Liver (tissue), 9 donors: Measurements from ENCODE around the gene MAPK4. TPM values are rescaled to one million over a fixed set of nuclear protein-coding genes. Genes with fewer than 3 reads are reported as not detected.

Experiments
- DNase-seq: peaks from one replicate; pipeline ENCODE4 v3.0.0-alpha.2; 2017; ENCODE audit warnings: low spot score
- H3K27ac ChIP-seq, 2 donors: one replicate each; pipeline ENCODE4 v1.7.0; 2013; ENCODE audit warnings: inconsistent platforms in 2 of 2, low read length in 2 of 2, control low read depth in 1 of 2, low read depth in 1 of 2, mild to moderate bottlenecking in 1 of 2
- H3K27me3 ChIP-seq, 4 donors: one replicate each; pipeline versions ENCODE4 v1.6.1 to v1.7.0; 2013; ENCODE audit warnings: low read length in 3 of 4, inconsistent platforms in 1 of 4, mild to moderate bottlenecking in 1 of 4, moderate library complexity in 1 of 4; ENCODE audit not compliant: control insufficient read depth in 4 of 4, insufficient read depth in 4 of 4
- H3K36me3 ChIP-seq, 4 donors: one replicate each; pipeline versions ENCODE4 v1.6.1 to v1.7.0; 2013; ENCODE audit warnings: low read length in 3 of 4, mild to moderate bottlenecking in 3 of 4, low read depth in 1 of 4, moderate library complexity in 1 of 4; ENCODE audit not compliant: control insufficient read depth in 4 of 4, insufficient read depth in 3 of 4
- H3K4me1 ChIP-seq, 4 donors: one replicate each; pipeline versions ENCODE4 v1.6.1 to v1.7.0; 2013; ENCODE audit warnings: low read length in 3 of 4, mild to moderate bottlenecking in 3 of 4, moderate library complexity in 1 of 4; ENCODE audit not compliant: control insufficient read depth in 4 of 4, insufficient read depth in 4 of 4
- H3K4me3 ChIP-seq, 3 donors: one replicate each; pipeline versions ENCODE4 v1.6.1 to v1.7.0; 2013; ENCODE audit warnings: low read length in 3 of 3, control low read depth in 1 of 3, low read depth in 1 of 3, mild to moderate bottlenecking in 1 of 3
- H3K9ac ChIP-seq, 2 donors: one replicate each; pipeline ENCODE4 v1.7.0; 2013; ENCODE audit warnings: low read length in 2 of 2, mild to moderate bottlenecking in 2 of 2, moderate library complexity in 2 of 2, control low read depth in 1 of 2, low read depth in 1 of 2
- H3K9me3 ChIP-seq, 4 donors: one replicate each; pipeline versions ENCODE4 v1.6.1 to v1.7.0; 2013; ENCODE audit warnings: low read length in 3 of 4; ENCODE audit not compliant: control insufficient read depth in 4 of 4
- ATF3 ChIP-seq: IDR thresholded peaks from 2 replicates; pipeline ENCODE4 v1.6.1; 2016; ENCODE audit warnings: antibody characterized with exemption
- CTCF ChIP-seq: fragments of 150-350 bp; IDR thresholded peaks from 2 replicates; pipeline ENCODE4 v1.5.1; 2017; ENCODE audit warnings: improper control_type of control experiment, low read depth, low read length; ENCODE audit not compliant: missing input control
- EGR1 ChIP-seq, 2 donors: IDR thresholded peaks; 2 replicates each; pipeline ENCODE4 v1.6.1; 2016 to 2018; ENCODE audit warnings: antibody characterized with exemption in 2 of 2, low read depth in 2 of 2
- FOXA1 ChIP-seq: IDR thresholded peaks from 2 replicates; pipeline ENCODE4 v1.6.1; 2016; ENCODE audit warnings: antibody characterized with exemption
- FOXA2 ChIP-seq: IDR thresholded peaks from 2 replicates; pipeline ENCODE4 v1.6.1; 2016; ENCODE audit warnings: antibody characterized with exemption
- GABPA ChIP-seq, 2 donors: IDR thresholded peaks in 1 of 2; conservative IDR thresholded peaks in 1 of 2; 2 replicates each; pipeline ENCODE4 v1.6.1; 2016; ENCODE audit warnings: antibody characterized with exemption in 2 of 2, mild to moderate bottlenecking in 1 of 2, moderate library complexity in 1 of 2
- HNF4A ChIP-seq, 2 donors: conservative IDR thresholded peaks; 2 replicates each; pipeline ENCODE4 v1.6.1; 2016; ENCODE audit warnings: antibody characterized with exemption in 2 of 2, mild to moderate bottlenecking in 2 of 2
- HNF4G ChIP-seq: IDR thresholded peaks from 2 replicates; pipeline ENCODE4 v1.6.1; 2016; ENCODE audit warnings: antibody characterized with exemption
- JUND ChIP-seq, 2 donors: IDR thresholded peaks; 2 replicates each; pipeline ENCODE4 v1.6.1; 2016; ENCODE audit warnings: antibody characterized with exemption in 2 of 2
- MAX ChIP-seq: IDR thresholded peaks from 2 replicates; pipeline ENCODE4 v1.6.1; 2016; ENCODE audit warnings: antibody characterized with exemption
- NR2F2 ChIP-seq: IDR thresholded peaks from 2 replicates; pipeline ENCODE4 v1.6.1; 2016; ENCODE audit warnings: antibody characterized with exemption
- RAD21 ChIP-seq, 2 donors: IDR thresholded peaks; 2 replicates each; pipeline ENCODE4 v1.6.1; 2016; ENCODE audit warnings: antibody characterized with exemption in 2 of 2, mild to moderate bottlenecking in 2 of 2
- REST ChIP-seq: IDR thresholded peaks from 2 replicates; pipeline ENCODE4 v1.6.1; 2016; ENCODE audit warnings: antibody characterized with exemption, mild to moderate bottlenecking
- RXRA ChIP-seq, 2 donors: IDR thresholded peaks; 2 replicates each; pipeline ENCODE4 v1.6.1; 2017 to 2018; ENCODE audit warnings: antibody characterized with exemption in 2 of 2, mild to moderate bottlenecking in 1 of 2
- SP1 ChIP-seq: IDR thresholded peaks from 2 replicates; pipeline ENCODE4 v1.6.1; 2018; ENCODE audit warnings: antibody characterized with exemption, mild to moderate bottlenecking
- TAF1 ChIP-seq: conservative IDR thresholded peaks from 2 replicates; pipeline ENCODE4 v1.6.1; 2016; ENCODE audit warnings: antibody characterized with exemption, mild to moderate bottlenecking
- YY1 ChIP-seq: IDR thresholded peaks from 2 replicates; pipeline ENCODE4 v1.6.1; 2016; ENCODE audit warnings: antibody characterized with exemption, mild to moderate bottlenecking
- WGBS: extraction: QIAGEN DNeasy Blood & Tissue Kit; methylation state at CpG from one replicate; pipeline ENCODE4 v1.1.7; 2013; 5-methylcytosine and 5-hydroxymethylcytosine counted together
- polyA plus RNA-seq, 2 donors: library from polyadenylated mRNA; stranded (reverse) in 1 of 2; unstranded in 1 of 2; fragments of 200-250 nt in 1 of 2; fragments of >200 nt in 1 of 2; fragmentation: Nextera tagmentation in 1 of 2; extraction: Ambion mirVana in 1 of 2; gene quantifications; one replicate each; pipeline versions ENCODE4 v1.2.1 to v1.2.3, GENCODE V29; 2013 to 2015
- total RNA-seq, 2 donors: library from RNA; depleted of rRNA; stranded (reverse); fragments of >200 nt; gene quantifications; one replicate each; pipeline ENCODE4 v1.2.3, GENCODE V29; 2014
- TF ChIP-seq, protein P1 (sequence below): IDR thresholded peaks from 2 replicates; pipeline ENCODE4 v1.6.1; 2016; ENCODE audit warnings: antibody characterized with exemption
- donor health status: healthy.
- donor health status: healthy.
- donor health status: healthy.
- donor health status: healthy.
- donor health status: healthy.

Gene MAPK4
- total and polyA plus RNA-seq, 4 donors = under 0.01 to 4.9 (median 1.5) TPM

- no peak for TF ChIP-seq REST
Measured at GRCh38 chr18:50590593-50590992, 30.7 kb downstream of the MAPK4 start (continued).

DNA sequence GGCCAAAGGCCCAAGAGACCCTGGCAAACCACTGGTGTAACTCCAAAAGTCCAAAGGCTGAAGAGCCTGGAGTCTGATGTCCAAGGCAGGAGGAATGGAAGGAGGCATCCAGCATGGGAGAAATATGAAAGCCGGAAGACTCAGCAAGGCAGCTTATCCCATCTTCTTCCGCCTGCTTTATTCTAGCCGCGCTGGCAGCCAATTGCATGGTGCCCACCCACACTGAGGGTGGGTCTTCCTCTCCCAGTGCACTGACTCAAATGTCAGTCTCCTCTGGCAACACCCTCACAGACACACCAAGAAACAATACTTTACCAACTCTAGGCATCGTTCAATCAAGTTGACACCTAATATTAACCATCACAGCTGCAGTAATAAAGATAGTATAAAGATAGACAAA is 34.1 kb downstream of the MAPK4 start:
- H3K9ac ChIP-seq = no peak overlapping the region
- H3K4me3 ChIP-seq = no peak overlapping the region
- no peaks in the 10 kb centered on the region for H3K36me3 ChIP-seq
- H3K27ac ChIP-seq = no peak overlapping the region
- 94% methylated on average over 5 of the region's 5 CpGs for WGBS
- peaks cover 0 to 2% (median under 1%) of the 10 kb centered on the region in 4 donors for H3K9me3 ChIP-seq
- H3K4me1 ChIP-seq = no peaks in the 10 kb centered on the region
- TF ChIP-seq JUND (IDR thresholded peaks at IDR 0.05) (no peak), FOXA2 (no peak), YY1 (no peak), ATF3 (no peak), FOXA1 (no peak), NR2F2 (no peak), GABPA (IDR thresholded peaks at IDR 0.05 in 1 of 2, conservative IDR thresholded peaks at IDR 0.05 in 1 of 2) (no peak), HNF4G (no peak), RAD21 (IDR thresholded peaks at IDR 0.05) (no peak), RXRA (IDR thresholded peaks at IDR 0.05) (no peak), CTCF (no peak), SP1 (no peak), HNF4A (conservative IDR thresholded peaks at IDR 0.05) (no peak), REST (no peak), TAF1 (no peak), EGR1 (IDR thresholded peaks at IDR 0.05; ENCODE audit: low read depth in 2 of 2) (no peak), MAX (no peak)
- TF ChIP-seq, protein P1, sequence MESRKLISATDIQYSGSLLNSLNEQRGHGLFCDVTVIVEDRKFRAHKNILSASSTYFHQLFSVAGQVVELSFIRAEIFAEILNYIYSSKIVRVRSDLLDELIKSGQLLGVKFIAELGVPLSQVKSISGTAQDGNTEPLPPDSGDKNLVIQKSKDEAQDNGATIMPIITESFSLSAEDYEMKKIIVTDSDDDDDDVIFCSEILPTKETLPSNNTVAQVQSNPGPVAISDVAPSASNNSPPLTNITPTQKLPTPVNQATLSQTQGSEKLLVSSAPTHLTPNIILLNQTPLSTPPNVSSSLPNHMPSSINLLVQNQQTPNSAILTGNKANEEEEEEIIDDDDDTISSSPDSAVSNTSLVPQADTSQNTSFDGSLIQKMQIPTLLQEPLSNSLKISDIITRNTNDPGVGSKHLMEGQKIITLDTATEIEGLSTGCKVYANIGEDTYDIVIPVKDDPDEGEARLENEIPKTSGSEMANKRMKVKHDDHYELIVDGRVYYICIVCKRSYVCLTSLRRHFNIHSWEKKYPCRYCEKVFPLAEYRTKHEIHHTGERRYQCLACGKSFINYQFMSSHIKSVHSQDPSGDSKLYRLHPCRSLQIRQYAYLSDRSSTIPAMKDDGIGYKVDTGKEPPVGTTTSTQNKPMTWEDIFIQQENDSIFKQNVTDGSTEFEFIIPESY = no peak
- no peaks in the 10 kb centered on the region for H3K27me3 ChIP-seq
- no peak for DNase-seq
